ENCODE results near the gene TMEM100. TPM values are rescaled to one million over a fixed set of nuclear protein-coding genes. Genes with fewer than 3 reads are reported as not detected.

The TMEM100 gene
- total and polyA plus RNA-seq, 2 donors, result 1.8 to 6.0 TPM

- Histone ChIP-seq H3K27me3 (ENCODE audit: control insufficient read depth in 2 of 2, insufficient read depth in 1 of 2, low read length in 1 of 2) (no peaks in the 10 kb centered on the region), H3K27ac (ENCODE audit: low read depth in 1 of 2, low read length in 1 of 2) (no peak overlapping the region), H3K4me1 (ENCODE audit: control insufficient read depth in 2 of 2, insufficient read depth in 2 of 2, low read length in 2 of 2) (no peaks in the 10 kb centered on the region), H3K4me3 (ENCODE audit: low read length in 2 of 2) (no peak overlapping the region), H3K9me3 (ENCODE audit: control insufficient read depth in 2 of 2, insufficient read depth in 1 of 2, low read length in 1 of 2) (no peaks in the 10 kb centered on the region), H3K36me3 (ENCODE audit: control insufficient read depth in 2 of 2, insufficient read depth in 2 of 2, low read length in 1 of 2) (no peaks in the 10 kb centered on the region)
- no peak for DNase-seq (ENCODE audit: low read depth in 6 of 9, low spot score in 9 of 9)
- WGBS, result 87% methylated on average over 5 of the region's 5 CpGs
These were observed 28.3 kb downstream of the TMEM100 start for GRCh38 chr17:55694286-55694910.

GRCh38 chr17:55693254-55694216 lies 29.1 kb downstream of the TMEM100 start:
- Histone ChIP-seq H3K4me3 (ENCODE audit: low read length in 2 of 2) (no peak overlapping the region), H3K9me3 (ENCODE audit: control insufficient read depth in 2 of 2, insufficient read depth in 1 of 2, low read length in 1 of 2) (no peaks in the 10 kb centered on the region), H3K36me3 (ENCODE audit: control insufficient read depth in 2 of 2, insufficient read depth in 2 of 2, low read length in 1 of 2) (no peaks in the 10 kb centered on the region), H3K4me1 (ENCODE audit: control insufficient read depth in 2 of 2, insufficient read depth in 2 of 2, low read length in 2 of 2) (no peaks in the 10 kb centered on the region), H3K27me3 (ENCODE audit: control insufficient read depth in 2 of 2, insufficient read depth in 1 of 2, low read length in 1 of 2) (no peaks in the 10 kb centered on the region), H3K27ac (ENCODE audit: low read depth in 1 of 2, low read length in 1 of 2) (no peak overlapping the region)
- DNase-seq (ENCODE audit: low read depth in 6 of 9, low spot score in 9 of 9), result no peak
- 83% methylated on average over 5 of the region's 5 CpGs for whole genome bisulfite sequencing

- Histone ChIP-seq H3K36me3 (ENCODE audit: control insufficient read depth in 2 of 2, insufficient read depth in 2 of 2, low read length in 1 of 2) (no peaks in the 10 kb centered on the region), H3K27me3 (ENCODE audit: control insufficient read depth in 2 of 2, insufficient read depth in 1 of 2, low read length in 1 of 2) (no peaks in the 10 kb centered on the region), H3K9me3 (ENCODE audit: control insufficient read depth in 2 of 2, insufficient read depth in 1 of 2, low read length in 1 of 2) (peaks cover 0 to 4% of the 10 kb centered on the region in 2 donors), H3K27ac (ENCODE audit: low read depth in 1 of 2, low read length in 1 of 2) (no peak overlapping the region), H3K4me3 (ENCODE audit: low read length in 2 of 2) (no peak overlapping the region), H3K4me1 (ENCODE audit: control insufficient read depth in 2 of 2, insufficient read depth in 2 of 2, low read length in 2 of 2) (no peaks in the 10 kb centered on the region)
- DNase-seq (ENCODE audit: low read depth in 6 of 9, low spot score in 9 of 9), result no peak
- 87% methylated on average over 2 of the region's 2 CpGs for WGBS
These were observed 30.4 kb downstream of the TMEM100 start for GRCh38 chr17:55692276-55692675.

GRCh38 chr17:55691666-55692065 lies 31.0 kb downstream of the TMEM100 start:
- Histone ChIP-seq H3K36me3 (ENCODE audit: control insufficient read depth in 2 of 2, insufficient read depth in 2 of 2, low read length in 1 of 2) (no peaks in the 10 kb centered on the region), H3K4me3 (ENCODE audit: low read length in 2 of 2) (no peak overlapping the region), H3K27ac (ENCODE audit: low read depth in 1 of 2, low read length in 1 of 2) (no peak overlapping the region), H3K9me3 (ENCODE audit: control insufficient read depth in 2 of 2, insufficient read depth in 1 of 2, low read length in 1 of 2) (peaks cover 0 to 8% of the 10 kb centered on the region in 2 donors), H3K27me3 (ENCODE audit: control insufficient read depth in 2 of 2, insufficient read depth in 1 of 2, low read length in 1 of 2) (no peaks in the 10 kb centered on the region), H3K4me1 (ENCODE audit: control insufficient read depth in 2 of 2, insufficient read depth in 2 of 2, low read length in 2 of 2) (no peaks in the 10 kb centered on the region)
- DNase-seq (ENCODE audit: low read depth in 6 of 9, low spot score in 9 of 9), result no peak

- Histone ChIP-seq H3K4me3 (ENCODE audit: low read length in 2 of 2) (no peak overlapping the region), H3K27ac (ENCODE audit: low read depth in 1 of 2, low read length in 1 of 2) (no peak overlapping the region), H3K9me3 (ENCODE audit: control insufficient read depth in 2 of 2, insufficient read depth in 1 of 2, low read length in 1 of 2) (peaks cover 0 to 8% of the 10 kb centered on the region in 2 donors), H3K4me1 (ENCODE audit: control insufficient read depth in 2 of 2, insufficient read depth in 2 of 2, low read length in 2 of 2) (no peaks in the 10 kb centered on the region), H3K27me3 (ENCODE audit: control insufficient read depth in 2 of 2, insufficient read depth in 1 of 2, low read length in 1 of 2) (no peaks in the 10 kb centered on the region), H3K36me3 (ENCODE audit: control insufficient read depth in 2 of 2, insufficient read depth in 2 of 2, low read length in 1 of 2) (no peaks in the 10 kb centered on the region)
- DNase-seq (ENCODE audit: low read depth in 6 of 9, low spot score in 9 of 9), result no peak
- 87% methylated on average over 2 of the region's 2 CpGs for WGBS
These were observed 32.6 kb downstream of the TMEM100 start for GRCh38 chr17:55690105-55690508.

GRCh38 chr17:55689672-55690071 lies 33.0 kb downstream of the TMEM100 start:
- Histone ChIP-seq H3K4me3 (ENCODE audit: low read length in 2 of 2) (no peak overlapping the region), H3K36me3 (ENCODE audit: control insufficient read depth in 2 of 2, insufficient read depth in 2 of 2, low read length in 1 of 2) (no peaks in the 10 kb centered on the region), H3K27me3 (ENCODE audit: control insufficient read depth in 2 of 2, insufficient read depth in 1 of 2, low read length in 1 of 2) (no peaks in the 10 kb centered on the region), H3K9me3 (ENCODE audit: control insufficient read depth in 2 of 2, insufficient read depth in 1 of 2, low read length in 1 of 2) (peaks cover 0 to 8% of the 10 kb centered on the region in 2 donors), H3K4me1 (ENCODE audit: control insufficient read depth in 2 of 2, insufficient read depth in 2 of 2, low read length in 2 of 2) (no peaks in the 10 kb centered on the region), H3K27ac (ENCODE audit: low read depth in 1 of 2, low read length in 1 of 2) (no peak overlapping the region)
- 93% methylated on average over 4 of the region's 4 CpGs for WGBS
- DNase-seq (ENCODE audit: low read depth in 6 of 9, low spot score in 9 of 9), result no peak

GRCh38 chr17:55688057-55688456 lies 34.6 kb downstream of the TMEM100 start:
- H3K4me3 ChIP-seq (ENCODE audit: low read length in 2 of 2), result no peak overlapping the region
- no peaks in the 10 kb centered on the region for H3K4me1 ChIP-seq (ENCODE audit: control insufficient read depth in 2 of 2, insufficient read depth in 2 of 2, low read length in 2 of 2)
- no peaks in the 10 kb centered on the region for H3K36me3 ChIP-seq (ENCODE audit: control insufficient read depth in 2 of 2, insufficient read depth in 2 of 2, low read length in 1 of 2)
- no peak for DNase-seq (ENCODE audit: low read depth in 6 of 9, low spot score in 9 of 9)
- no peaks in the 10 kb centered on the region for H3K27me3 ChIP-seq (ENCODE audit: control insufficient read depth in 2 of 2, insufficient read depth in 1 of 2, low read length in 1 of 2)
- H3K9me3 ChIP-seq (ENCODE audit: control insufficient read depth in 2 of 2, insufficient read depth in 1 of 2, low read length in 1 of 2), result peaks cover 0 to 8% of the 10 kb centered on the region in 2 donors
- H3K27ac ChIP-seq (ENCODE audit: low read depth in 1 of 2, low read length in 1 of 2), result no peak overlapping the region
- 89% methylated on average over 3 of the region's 3 CpGs for WGBS

- Histone ChIP-seq H3K9me3 (ENCODE audit: control insufficient read depth in 2 of 2, insufficient read depth in 1 of 2, low read length in 1 of 2) (peaks cover 0 to 8% of the 10 kb centered on the region in 2 donors), H3K4me3 (ENCODE audit: low read length in 2 of 2) (no peak overlapping the region), H3K27me3 (ENCODE audit: control insufficient read depth in 2 of 2, insufficient read depth in 1 of 2, low read length in 1 of 2) (no peaks in the 10 kb centered on the region), H3K27ac (ENCODE audit: low read depth in 1 of 2, low read length in 1 of 2) (no peak overlapping the region), H3K36me3 (ENCODE audit: control insufficient read depth in 2 of 2, insufficient read depth in 2 of 2, low read length in 1 of 2) (no peaks in the 10 kb centered on the region), H3K4me1 (ENCODE audit: control insufficient read depth in 2 of 2, insufficient read depth in 2 of 2, low read length in 2 of 2) (no peaks in the 10 kb centered on the region)
- DNase-seq (ENCODE audit: low read depth in 6 of 9, low spot score in 9 of 9), result no peak
- 69% methylated on average over 2 of the region's 2 CpGs for WGBS
These were observed 35.6 kb downstream of the TMEM100 start for GRCh38 chr17:55687037-55687436.

GRCh38 chr17:55683550-55684315 lies 38.9 kb downstream of the TMEM100 start:
- Histone ChIP-seq H3K4me1 (ENCODE audit: control insufficient read depth in 2 of 2, insufficient read depth in 2 of 2, low read length in 2 of 2) (no peaks in the 10 kb centered on the region), H3K27me3 (ENCODE audit: control insufficient read depth in 2 of 2, insufficient read depth in 1 of 2, low read length in 1 of 2) (no peaks in the 10 kb centered on the region), H3K27ac (ENCODE audit: low read depth in 1 of 2, low read length in 1 of 2) (no peak overlapping the region), H3K36me3 (ENCODE audit: control insufficient read depth in 2 of 2, insufficient read depth in 2 of 2, low read length in 1 of 2) (no peaks in the 10 kb centered on the region), H3K4me3 (ENCODE audit: low read length in 2 of 2) (no peak overlapping the region), H3K9me3 (ENCODE audit: control insufficient read depth in 2 of 2, insufficient read depth in 1 of 2, low read length in 1 of 2) (peaks cover 0 to 8% of the 10 kb centered on the region in 2 donors)
- WGBS, result 78% methylated on average over 4 of the region's 4 CpGs
- no peak for DNase-seq (ENCODE audit: low read depth in 6 of 9, low spot score in 9 of 9)
